Small intestine (tissue), 16 donors: ENCODE measurements around the gene CALML5. TPM values are rescaled to one million over a fixed set of nuclear protein-coding genes. Genes with fewer than 3 reads are reported as not detected.
A peak's percentile ranks its signal among the peaks of the same experiment; 100 is the strongest.

Experiments
- DNase-seq, 2 donors: peaks; one replicate each; pipeline versions ENCODE4 v3.0.0 to v3.0.0-alpha.2; 2013
- FAIRE-seq: peaks from 2 replicates; lab custom pipeline; 2012; peaks lifted over from hg19 to GRCh38; lab: Jason Lieb, UNC
- H3K27ac ChIP-seq, 3 donors: one replicate each; pipeline ENCODE4 v1.5.1; 2013; ENCODE audit warnings: low read length in 2 of 3, mild to moderate bottlenecking in 2 of 3, control low read depth in 1 of 3, inconsistent platforms in 1 of 3, low read depth in 1 of 3, moderate library complexity in 1 of 3
- H3K27me3 ChIP-seq, 3 donors: one replicate each; pipeline ENCODE4 v1.6.1; 2013; ENCODE audit warnings: low read length in 3 of 3, inconsistent platforms in 1 of 3; ENCODE audit not compliant: control insufficient read depth in 3 of 3, insufficient read depth in 3 of 3
- H3K36me3 ChIP-seq, 3 donors: one replicate each; pipeline ENCODE4 v1.6.1; 2013; ENCODE audit warnings: low read length in 3 of 3, inconsistent platforms in 1 of 3, low read depth in 1 of 3, mild to moderate bottlenecking in 1 of 3, moderate library complexity in 1 of 3; ENCODE audit not compliant: control insufficient read depth in 3 of 3, insufficient read depth in 2 of 3
- H3K4me1 ChIP-seq, 3 donors: one replicate each; pipeline ENCODE4 v1.6.1; 2013; ENCODE audit warnings: low read length in 2 of 3, inconsistent platforms in 1 of 3, low read depth in 1 of 3, mild to moderate bottlenecking in 1 of 3, moderate library complexity in 1 of 3; ENCODE audit not compliant: control insufficient read depth in 3 of 3, insufficient read depth in 2 of 3
- H3K4me3 ChIP-seq, 3 donors: one replicate each; pipeline ENCODE4 v1.5.1; 2013; ENCODE audit warnings: low read length in 3 of 3, control low read depth in 1 of 3, inconsistent platforms in 1 of 3, low read depth in 1 of 3, mild to moderate bottlenecking in 1 of 3, moderate library complexity in 1 of 3
- H3K9me3 ChIP-seq, 2 donors: one replicate each; pipeline ENCODE4 v1.6.1; 2013; ENCODE audit warnings: low read depth in 1 of 2, low read length in 1 of 2; ENCODE audit not compliant: control insufficient read depth in 2 of 2, insufficient read depth in 1 of 2
- WGBS, 3 donors: extraction: QIAGEN DNeasy Blood & Tissue Kit; methylation state at CpG; one replicate each; pipeline ENCODE4 v1.1.7; 2013; 5-methylcytosine and 5-hydroxymethylcytosine counted together
- long read RNA-seq, 10 donors: transcript quantifications; one replicate each; lab custom pipeline, GENCODE V29; 2026
- polyA plus RNA-seq, 4 donors: library from polyadenylated mRNA; stranded (reverse) in 3 of 4; unstranded in 1 of 4; fragments of 200-250 nt in 3 of 4; fragments of 120-200 nt in 1 of 4; gene quantifications; one replicate each; pipeline versions ENCODE4 v1.2.1 to v1.2.3, GENCODE V29; 2013
- donor health status: healthy with polysubstance abuse.
- donor health status: control.
- donor health status: control.
- donor health status: Bipolar disorder and iron deficiency.
- donor health status: healthy.

CALML5 gene
- polyA plus RNA-seq, result not detected
- long read RNA-seq, donor 1, result 0 reads
- long read RNA-seq, donor 2, result 0 reads
- long read RNA-seq, donor 3, result 0 reads
- long read RNA-seq, donor 4, result 0 reads
- long read RNA-seq, donor 5, result 0 reads
- long read RNA-seq, donor 6, result 0 reads
- long read RNA-seq, donor 7, result 0 reads
- long read RNA-seq, donor 8, partial matches to known transcripts, result 0 of 2 reads
- long read RNA-seq, donor 8, other reads (novel, unspliced or antisense), result 0 of 2 reads
- long read RNA-seq, donor 9, result 0 reads
- long read RNA-seq, donor 10, result 0 reads

GRCh38 chr10:5499493-5500140 lies at the start of gene CALML5:
Gene CALML5 (minus strand): TSS chr10:5499570. CDS start chr10:5499438, 132 bp downstream.
- no peaks in the 10 kb centered on the region for H3K36me3 ChIP-seq
- peaks cover 0 to 35% (median 6%) of the 10 kb centered on the region in 3 donors for H3K4me1 ChIP-seq
- no peak within 1 kb of the TSS for H3K27ac ChIP-seq
- no peak for DNase-seq
- 80 to 90% (median 89%) methylated on average over 10 of the region's 10 CpGs for WGBS, 3 donors
- H3K27me3 ChIP-seq, result no peaks in the 10 kb centered on the region
- H3K9me3 ChIP-seq, result no peaks in the 10 kb centered on the region
- no peak for FAIRE-seq
- no peak within 1 kb of the TSS for H3K4me3 ChIP-seq

- Histone ChIP-seq H3K36me3 (no peaks in the 10 kb centered on the region), H3K4me1 (peaks cover 19 to 78% (median 25%) of the 10 kb centered on the region in 3 donors), H3K9me3 (no peaks in the 10 kb centered on the region), H3K27ac (peak overlapping the region; percentile 99), H3K27me3 (no peaks in the 10 kb centered on the region), H3K4me3 (peak overlapping the region in 1 of 3 donors; percentile 10)
- DNase-seq, result peak; percentile 78 to 83
- 14 to 41% (median 33%) methylated on average over 16 of the region's 16 CpGs for WGBS, 3 donors
- FAIRE-seq, result no peak
These were observed 48.7 kb upstream of the CALML5 start for GRCh38 chr10:5547931-5548660.

- WGBS, 3 donors, result 13 to 27% (median 24%) methylated on average over 4 of the region's 4 CpGs
- peak overlapping the region; percentile 99 for H3K27ac ChIP-seq
- DNase-seq (no peak), FAIRE-seq (no peak)
- no peaks in the 10 kb centered on the region for H3K9me3 ChIP-seq
- no peaks in the 10 kb centered on the region for H3K27me3 ChIP-seq
- peak overlapping the region in 1 of 3 donors; percentile 10 for H3K4me3 ChIP-seq
- no peaks in the 10 kb centered on the region for H3K36me3 ChIP-seq
- H3K4me1 ChIP-seq, result peaks cover 19 to 74% (median 25%) of the 10 kb centered on the region in 3 donors
These were observed 48.2 kb upstream of the CALML5 start for GRCh38 chr10:5547681-5547930.

- H3K27ac ChIP-seq, result peak overlapping the region; percentile 99
- WGBS, 3 donors, result 14 to 68% (median 30%) methylated on average over 7 of the region's 7 CpGs
- FAIRE-seq (no peak), DNase-seq (peak; percentile 86 to 99)
- H3K27me3 ChIP-seq, result no peaks in the 10 kb centered on the region
- H3K9me3 ChIP-seq, result no peaks in the 10 kb centered on the region
- H3K4me1 ChIP-seq, result peaks cover 19 to 68% (median 23%) of the 10 kb centered on the region in 3 donors
- H3K4me3 ChIP-seq, result no peak overlapping the region
- H3K36me3 ChIP-seq, result no peaks in the 10 kb centered on the region
These were observed 47.7 kb upstream of the CALML5 start for GRCh38 chr10:5546891-5547680.

GRCh38 chr10:5545778-5546710 lies 46.7 kb upstream of the CALML5 start:
- no peaks in the 10 kb centered on the region for H3K27me3 ChIP-seq
- FAIRE-seq (no peak), DNase-seq (peak; percentile 51 to 58)
- H3K9me3 ChIP-seq, result no peaks in the 10 kb centered on the region
- WGBS, 3 donors, result 68 to 77% (median 76%) methylated on average over 23 of the region's 23 CpGs
- H3K4me1 ChIP-seq, result peaks cover 19 to 65% (median 21%) of the 10 kb centered on the region in 3 donors
- H3K36me3 ChIP-seq, result no peaks in the 10 kb centered on the region
- no peak overlapping the region for H3K4me3 ChIP-seq
- H3K27ac ChIP-seq, result peak overlapping the region; percentile 71 to 99 (median 99)

- no peak for FAIRE-seq
- H3K9me3 ChIP-seq, result no peaks in the 10 kb centered on the region
- no peaks in the 10 kb centered on the region for H3K27me3 ChIP-seq
- H3K4me1 ChIP-seq, result peaks cover 19 to 65% (median 24%) of the 10 kb centered on the region in 3 donors
- H3K4me3 ChIP-seq, result no peak overlapping the region
- 73 to 82% (median 75%) methylated on average over 2 of the region's 2 CpGs for WGBS, 3 donors
- peak overlapping the region; percentile 22 to 99 (median 99) for H3K27ac ChIP-seq
- no peak for DNase-seq
- no peaks in the 10 kb centered on the region for H3K36me3 ChIP-seq
These were observed 46.0 kb upstream of the CALML5 start for GRCh38 chr10:5545426-5545777.

- H3K27me3 ChIP-seq, result no peaks in the 10 kb centered on the region
- H3K4me3 ChIP-seq, result no peak overlapping the region
- WGBS, 3 donors, result 65 to 92% (median 85%) methylated on average over 1 of the region's 1 CpG
- DNase-seq, result no peak
- peaks cover 19 to 65% (median 24%) of the 10 kb centered on the region in 3 donors for H3K4me1 ChIP-seq
- no peak for FAIRE-seq
- H3K36me3 ChIP-seq, result no peaks in the 10 kb centered on the region
- no peaks in the 10 kb centered on the region for H3K9me3 ChIP-seq
- peak overlapping the region in 1 of 3 donors; percentile 22 for H3K27ac ChIP-seq
These were observed 45.6 kb upstream of the CALML5 start for GRCh38 chr10:5545011-5545410.
